Epithelial cell of prostate (primary cell): ENCODE data around the gene IGFBP1.
"Not testable (repeated sequence)": the region's sequence is repeated elsewhere in the genome, so short reads cannot be mapped to it uniquely, and the experiment has no call there.

Source experiments
- DNase-seq: peaks from one replicate; pipeline ENCODE4 v3.0.0-alpha.2; 2011; ENCODE audit warnings: low read depth, low spot score
- H3K27ac ChIP-seq: fragments of 450-650 bp; 2 replicates; pipeline ENCODE4 v1.5.1; 2017; ENCODE audit warnings: mild to moderate bottlenecking

Gene IGFBP1

GRCh38 chr7:45888185-45888992 is at the start of gene IGFBP1:
Gene IGFBP1 (plus strand): TSS chr7:45888488. CDS start chr7:45888653, 165 bp downstream.
- no peak for DNase-seq

GRCh38 chr7:45838852-45839251 is 49.4 kb upstream of the IGFBP1 start:
- H3K27ac ChIP-seq, DNase-seq: not testable (repeated sequence)

More at GRCh38 chr7:45888185-45888992, at the start of gene IGFBP1:
- no peak within 1 kb of the TSS for H3K27ac ChIP-seq

- H3K27ac ChIP-seq, DNase-seq: not testable (repeated sequence)
Measured at GRCh38 chr7:45841926-45842717, 46.2 kb upstream of the IGFBP1 start.

- not testable (repeated sequence) for DNase-seq, H3K27ac ChIP-seq
Measured at GRCh38 chr7:45846536-45846935, 41.8 kb upstream of the IGFBP1 start.

- not testable (repeated sequence) for H3K27ac ChIP-seq, DNase-seq
Measured at GRCh38 chr7:45848734-45849133, 39.6 kb upstream of the IGFBP1 start.

- DNase-seq, H3K27ac ChIP-seq: not testable (repeated sequence)
Measured at GRCh38 chr7:45852984-45853383, 35.3 kb upstream of the IGFBP1 start.

- H3K27ac ChIP-seq, DNase-seq: not testable (repeated sequence)
Measured at GRCh38 chr7:45853491-45853890, 34.8 kb upstream of the IGFBP1 start.

GRCh38 chr7:45855680-45856079 is 32.6 kb upstream of the IGFBP1 start:
- not testable (repeated sequence) for DNase-seq
- H3K27ac ChIP-seq, result peak overlapping the region; percentile 38

- not testable (repeated sequence) for H3K27ac ChIP-seq, DNase-seq
Measured at GRCh38 chr7:45856888-45857287, 31.4 kb upstream of the IGFBP1 start.

GRCh38 chr7:45863715-45864114 is 24.6 kb upstream of the IGFBP1 start:
- no peak for DNase-seq
- no peak overlapping the region for H3K27ac ChIP-seq

GRCh38 chr7:45865594-45866410 is 22.5 kb upstream of the IGFBP1 start:
- no peak overlapping the region for H3K27ac ChIP-seq
- DNase-seq, result no peak

- no peak overlapping the region for H3K27ac ChIP-seq
Measured at GRCh38 chr7:45867471-45867870, 20.8 kb upstream of the IGFBP1 start.

GRCh38 chr7:45869426-45869825 is 18.9 kb upstream of the IGFBP1 start:
- no peak overlapping the region for H3K27ac ChIP-seq
- no peak for DNase-seq

More at GRCh38 chr7:45867471-45867870, 20.8 kb upstream of the IGFBP1 start:
- DNase-seq, result no peak

- no peak overlapping the region for H3K27ac ChIP-seq
- DNase-seq, result no peak
Measured at GRCh38 chr7:45872116-45873034, 15.9 kb upstream of the IGFBP1 start.

- no peak for DNase-seq
Measured at GRCh38 chr7:45873035-45873354, 15.3 kb upstream of the IGFBP1 start, which contains the start of gene CCDC201. Gene CCDC201 (minus strand): TSS chr7:45873082. CDS start chr7:45873007, 75 bp downstream.

GRCh38 chr7:45873355-45873754 is 14.9 kb upstream of the IGFBP1 start:
- no peak overlapping the region for H3K27ac ChIP-seq
- DNase-seq, result no peak

More at GRCh38 chr7:45873035-45873354, 15.3 kb upstream of the IGFBP1 start, which contains the start of gene CCDC201:
- no peak within 1 kb of the TSS for H3K27ac ChIP-seq

- peak overlapping the region; percentile 12 for H3K27ac ChIP-seq
- no peak for DNase-seq
Measured at GRCh38 chr7:45874408-45875131, 13.7 kb upstream of the IGFBP1 start.

GRCh38 chr7:45876519-45876918 is 11.8 kb upstream of the IGFBP1 start:
- DNase-seq, result no peak
- H3K27ac ChIP-seq, result no peak overlapping the region
